Measurements from ENCODE around the gene PRKN. TPM values are rescaled to one million over a fixed set of nuclear protein-coding genes. Genes with fewer than 3 reads are reported as not detected.

Gene PRKN
- total RNA-seq, 2 donors from 2014 or later = 6.7 to 8.2 TPM

GRCh38 chr6:162056061-162056460 is 671.5 kb downstream of the PRKN start:
- Histone ChIP-seq H3K4me1 (peaks cover 37% of the 10 kb centered on the region), H3K27ac (peak overlapping the region in 2 of 4 donors; percentile 55 to 83), H3K27me3 (no peaks in the 10 kb centered on the region), H3K4me3 (no peak overlapping the region), H3K9me3 (no peaks in the 10 kb centered on the region), H3K36me3 (replicated peaks in 1 of 2; ENCODE audit: insufficient read depth in 1 of 2, low read depth in 2 of 2) (no peaks in the 10 kb centered on the region)
- ATAC-seq = no peak
- WGBS, 2 donors = 97 to 98% methylated on average over 11 of the region's 11 CpGs
- intact Hi-C loops (cut with DNase I) = no loop called here
- no peak for DNase-seq
- TF ChIP-seq POLR2A (IDR thresholded peaks at IDR 0.05) (no peak), CTCF (IDR thresholded peaks at IDR 0.05) (no peak)

GRCh38 chr6:162055365-162055764 is 672.2 kb downstream of the PRKN start:
- TF ChIP-seq POLR2A (IDR thresholded peaks at IDR 0.05) = no peak
- peak in 1 of 7 experiments; percentile 4 for TF ChIP-seq CTCF (IDR thresholded peaks at IDR 0.05)
- H3K27ac ChIP-seq = peak overlapping the region; percentile 14 to 66 (median 48)
- H3K36me3 ChIP-seq (replicated peaks in 1 of 2; ENCODE audit: insufficient read depth in 1 of 2, low read depth in 2 of 2) = no peaks in the 10 kb centered on the region
- no peaks in the 10 kb centered on the region for H3K27me3 ChIP-seq
- ATAC-seq (peak; percentile 43), DNase-seq (peak; percentile 72 to 87 (median 80))
- H3K4me1 ChIP-seq = peaks cover 37% of the 10 kb centered on the region
- intact Hi-C loops (cut with DNase I) = no loop called here
- 51% methylated on average over 7 of the region's 7 CpGs for WGBS, 2 donors
- H3K4me3 ChIP-seq = no peak overlapping the region
- no peaks in the 10 kb centered on the region for H3K9me3 ChIP-seq

GRCh38 chr6:162053084-162053483 is 674.5 kb downstream of the PRKN start:
- Histone ChIP-seq H3K9me3 (no peaks in the 10 kb centered on the region), H3K27ac (peak overlapping the region; percentile 59 to 78 (median 69)), H3K27me3 (no peaks in the 10 kb centered on the region), H3K36me3 (replicated peaks in 1 of 2; ENCODE audit: insufficient read depth in 1 of 2, low read depth in 2 of 2) (no peaks in the 10 kb centered on the region), H3K4me1 (peaks cover 25% of the 10 kb centered on the region), H3K4me3 (no peak overlapping the region)
- 30 to 35% methylated on average over 7 of the region's 7 CpGs for WGBS, 2 donors
- intact Hi-C loops (cut with DNase I) = no loop called here
- TF ChIP-seq CTCF (IDR thresholded peaks at IDR 0.05) (no peak), POLR2A (IDR thresholded peaks at IDR 0.05) (no peak)
- peak; percentile 56 to 79 (median 72) for DNase-seq
- peak; percentile 82 for ATAC-seq

GRCh38 chr6:162050579-162050978 is 677.0 kb downstream of the PRKN start:
- Histone ChIP-seq H3K27ac (no peak overlapping the region), H3K4me3 (no peak overlapping the region), H3K9me3 (no peaks in the 10 kb centered on the region), H3K27me3 (no peaks in the 10 kb centered on the region), H3K36me3 (replicated peaks in 1 of 2; ENCODE audit: insufficient read depth in 1 of 2, low read depth in 2 of 2) (no peaks in the 10 kb centered on the region), H3K4me1 (peaks cover 28% of the 10 kb centered on the region)
- DNase-seq = no peak
- ATAC-seq = no peak
- 92 to 96% methylated on average over 7 to 8 of the region's 8 CpGs for WGBS, 2 donors
- TF ChIP-seq POLR2A (IDR thresholded peaks at IDR 0.05) (no peak), CTCF (IDR thresholded peaks at IDR 0.05) (no peak)
- intact Hi-C loops (cut with DNase I) = no loop called here

- peaks cover 7% of the 10 kb centered on the region for H3K4me1 ChIP-seq
- H3K36me3 ChIP-seq (replicated peaks in 1 of 2; ENCODE audit: insufficient read depth in 1 of 2, low read depth in 2 of 2) = no peaks in the 10 kb centered on the region
- no peaks in the 10 kb centered on the region for H3K27me3 ChIP-seq
- H3K9me3 ChIP-seq = no peaks in the 10 kb centered on the region
- no peak for TF ChIP-seq POLR2A (IDR thresholded peaks at IDR 0.05)
- no peak for TF ChIP-seq CTCF (IDR thresholded peaks at IDR 0.05)
- WGBS, 2 donors = 53 to 59% methylated on average over 5 of the region's 5 CpGs
- peak in 3 of 4 donors; percentile 59 to 80 (median 70) for DNase-seq
- peak overlapping the region in 3 of 4 donors; percentile 31 to 70 (median 39) for H3K27ac ChIP-seq
- ATAC-seq = peak; percentile 83
- intact Hi-C loops (cut with DNase I) = no loop called here
- H3K4me3 ChIP-seq = no peak overlapping the region
These were observed 681.2 kb downstream of the PRKN start for GRCh38 chr6:162046324-162046723.
